Measurements from ENCODE around the gene ANXA9. TPM values are rescaled to one million over a fixed set of nuclear protein-coding genes. Genes with fewer than 3 reads are reported as not detected.

ANXA9 gene
- total and polyA plus RNA-seq, 2 experiments from 2014 or later, result 1.4 to 2.2 TPM

- Histone ChIP-seq H4K20me1 (replicated peaks; ENCODE audit: insufficient read depth) (no peaks in the 10 kb centered on the region), H3K4me3 (no peak overlapping the region), H3K27ac (ENCODE audit: low read depth) (peak overlapping the region; percentile 59; the same call in 1 of the 2 replicates), H3K36me3 (ENCODE audit: insufficient read depth) (no peaks in the 10 kb centered on the region), H2AFZ (no peak overlapping the region), H3K4me1 (ENCODE audit: insufficient read depth) (no peaks in the 10 kb centered on the region), H3K79me2 (replicated peaks; ENCODE audit: insufficient read depth) (no peaks in the 10 kb centered on the region), H3K27me3 (ENCODE audit: insufficient read depth) (no peaks in the 10 kb centered on the region), H3K9me2 (ENCODE audit: insufficient read depth) (no peaks in the 10 kb centered on the region), H3F3A (replicated peaks; ENCODE audit: low read depth) (no peaks in the 10 kb centered on the region), H3K4me2 (no peak overlapping the region)
- Mint-ChIP-seq H3K9me3 (no peaks in the 10 kb centered on the region), H3K36me3 (ENCODE audit: low read depth) (peaks cover 3% of the 10 kb centered on the region; the same call in 2 of the 3 replicates), H3K27me3 (ENCODE audit: insufficient read depth, low read depth, poor library complexity) (peaks cover 10% of the 10 kb centered on the region), H3K4me1 (peaks cover 6% of the 10 kb centered on the region; the same call in 2 of the 3 replicates), H3K4me3 (no peak overlapping the region), H3K27ac (peak overlapping the region; percentile 9)
- DNase-seq (ENCODE audit: low spot score), result peak; percentile 66
- peak; percentile 74 for ATAC-seq
- TF ChIP-seq ZNF114 (CRISPR knock-in tag; IDR thresholded peaks at IDR 0.05) (no peak), JUNB (IDR thresholded peaks at IDR 0.05; ENCODE audit: unreplicated experiment) (no peak), CTCF (conservative IDR thresholded peaks at IDR 0.05; ENCODE audit: low read depth in 2 of 2) (peak; percentile 77 to 94), ETS1 (IDR thresholded peaks at IDR 0.05) (no peak), POLR2AphosphoS5 (IDR thresholded peaks at IDR 0.05; ENCODE audit: low read depth) (no peak)
These were observed 13.8 kb downstream of the ANXA9 start for GRCh38 chr1:150995896-150996295.

- Mint-ChIP-seq H3K9me3 (no peaks in the 10 kb centered on the region), H3K27ac (0 out of 2 replicates have a peak overlapping the region, but pooled peaks have one; percentile 51), H3K27me3 (ENCODE audit: insufficient read depth, low read depth, poor library complexity) (peaks cover 9% of the 10 kb centered on the region), H3K4me3 (no peak overlapping the region), H3K36me3 (ENCODE audit: low read depth) (peaks cover 5% of the 10 kb centered on the region; the same call in 2 of the 3 replicates), H3K4me1 (peaks cover 11% of the 10 kb centered on the region)
- no peaks in the 10 kb centered on the region for H3F3A ChIP-seq (replicated peaks; ENCODE audit: low read depth)
- no peaks in the 10 kb centered on the region for H4K20me1 ChIP-seq (replicated peaks; ENCODE audit: insufficient read depth)
- ATAC-seq, result no peak
- no peaks in the 10 kb centered on the region for H3K27me3 ChIP-seq (ENCODE audit: insufficient read depth)
- H3K27ac ChIP-seq (ENCODE audit: low read depth), result no peak overlapping the region
- H3K79me2 ChIP-seq (replicated peaks; ENCODE audit: insufficient read depth), result no peaks in the 10 kb centered on the region
- no peaks in the 10 kb centered on the region for H3K4me1 ChIP-seq (ENCODE audit: insufficient read depth)
- no peak overlapping the region for H2AFZ ChIP-seq
- no peaks in the 10 kb centered on the region for H3K36me3 ChIP-seq (ENCODE audit: insufficient read depth)
- no peak overlapping the region for H3K4me3 ChIP-seq
- no peak for DNase-seq (ENCODE audit: low spot score)
- H3K4me2 ChIP-seq, result no peak overlapping the region
- no peaks in the 10 kb centered on the region for H3K9me2 ChIP-seq (ENCODE audit: insufficient read depth)
- TF ChIP-seq NANOG (IDR thresholded peaks at IDR 0.05; ENCODE audit: borderline replicate concordance), result no peak
- TF ChIP-seq CREB1 (CRISPR knock-in tag; IDR thresholded peaks at IDR 0.05; ENCODE audit: low read depth), result no peak
- TF ChIP-seq STAT1 (IDR thresholded peaks at IDR 0.05; ENCODE audit: unreplicated experiment), result no peak
- TF ChIP-seq POLR2AphosphoS5 (IDR thresholded peaks at IDR 0.05; ENCODE audit: low read depth), result no peak
- TF ChIP-seq ZNF331 (CRISPR knock-in tag; IDR thresholded peaks at IDR 0.05; ENCODE audit: low read depth), result no peak
- TF ChIP-seq ZNF462 (CRISPR knock-in tag; IDR thresholded peaks at IDR 0.05), result no peak
- TF ChIP-seq EZH2phosphoT487 (IDR thresholded peaks at IDR 0.05; ENCODE audit: unreplicated experiment), result no peak
- TF ChIP-seq JUNB (IDR thresholded peaks at IDR 0.05; ENCODE audit: unreplicated experiment), result no peak
- TF ChIP-seq ZNF114 (CRISPR knock-in tag; IDR thresholded peaks at IDR 0.05), result no peak
These were observed 15.2 kb downstream of the ANXA9 start for GRCh38 chr1:150997126-150997872.
